Sigmoid colon (tissue), 7 donors: ENCODE data around the gene MYDGF. TPM values are rescaled to one million over a fixed set of nuclear protein-coding genes. Genes with fewer than 3 reads are reported as not detected.
A peak's percentile ranks its signal among the peaks of the same experiment; 100 is the strongest.
"Not testable (repeated sequence)": the region's sequence is repeated elsewhere in the genome, so short reads cannot be mapped to it uniquely, and the experiment has no call there.

Source experiments
- DNase-seq: peaks from one replicate; pipeline ENCODE4 v3.0.0-alpha.2; 2019
- H3K27ac ChIP-seq, 4 donors: fragments of 200-600 bp; sonication (generic); one replicate each; pipeline ENCODE4 v1.5.1; 2016 to 2019; ENCODE audit warnings: mild to moderate bottlenecking in 1 of 4
- H3K27me3 ChIP-seq, 3 donors: fragments of 200-600 bp; sonication (generic); one replicate each; pipeline ENCODE4 v1.5.1; 2019; ENCODE audit warnings: mild to moderate bottlenecking in 1 of 3
- H3K36me3 ChIP-seq, 4 donors: fragments of 200-600 bp; sonication (generic); one replicate each; pipeline ENCODE4 v1.5.1; 2016 to 2019
- H3K4me1 ChIP-seq, 4 donors: fragments of 200-600 bp; sonication (generic); one replicate each; pipeline ENCODE4 v1.5.1; 2017 to 2019
- H3K4me3 ChIP-seq, 4 donors: fragments of 200-600 bp; sonication (generic); one replicate each; pipeline ENCODE4 v1.5.1; 2017 to 2019; ENCODE audit warnings: mild to moderate bottlenecking in 2 of 4, moderate library complexity in 1 of 4
- H3K9me3 ChIP-seq, 4 donors: fragments of 200-600 bp in 3 of 4; sonication (generic) in 3 of 4; one replicate each; pipeline versions ENCODE4 v1.5.1 to v1.6.1; 2013 to 2019
- CTCF ChIP-seq, 4 experiments: fragments of 450-650 bp in 3 of 4; fragments of 200-600 bp in 1 of 4; IDR thresholded peaks; one replicate each; pipeline ENCODE4 v1.5.1; 2016 to 2019; ENCODE audit warnings: antibody characterized with exemption in 4 of 4, mild to moderate bottlenecking in 3 of 4, moderate library complexity in 2 of 4
- EP300 ChIP-seq, 4 donors: sonication (generic); formaldehyde crosslinking; IDR thresholded peaks; one replicate each; pipeline ENCODE4 v1.6.1; 2017; ENCODE audit warnings: antibody characterized with exemption in 4 of 4
- POLR2A ChIP-seq, 2 donors: fragments of 450-650 bp; IDR thresholded peaks; one replicate each; pipeline ENCODE4 v1.6.1; 2016; ENCODE audit warnings: antibody characterized with exemption in 2 of 2, mild to moderate bottlenecking in 2 of 2, moderate library complexity in 2 of 2
- POLR2AphosphoS5 ChIP-seq, 4 donors: sonication (generic); formaldehyde crosslinking; IDR thresholded peaks; one replicate each; pipeline ENCODE4 v1.6.1; 2017; ENCODE audit warnings: antibody characterized with exemption in 4 of 4
- WGBS, 2 donors: extraction: QIAGEN DNeasy Blood & Tissue Kit; methylation state at CpG; one replicate each; pipeline ENCODE4 v1.1.7; 2013; 5-methylcytosine and 5-hydroxymethylcytosine counted together
- intact Hi-C: fragments of 100-400 bp; cut with DNase I; formaldehyde crosslinking; loops from one replicate; pipeline ENCODE4 v1.15.1; 2023
- polyA plus RNA-seq, 3 donors: library from polyadenylated mRNA; stranded (reverse); fragments of 200-250 nt; gene quantifications; one replicate each; pipeline ENCODE4 v1.2.3, GENCODE V29; 2013
- total RNA-seq, 4 donors: library from RNA; depleted of rRNA; stranded (reverse); fragments of >200 nt; gene quantifications; one replicate each; pipeline ENCODE4 v1.1.0, GENCODE V29; 2016
- donor health status: healthy with polysubstance abuse.
- donor health status: Bipolar disorder and iron deficiency.
- donor health status: healthy.

The MYDGF gene
- total and polyA plus RNA-seq, 7 donors: 25.7 to 200 (median 35.2) TPM

- no peak overlapping the region for H3K4me3 ChIP-seq
Observed at GRCh38 chr19:4684312-4685095, 14.4 kb upstream of the MYDGF start.

GRCh38 chr19:4682417-4683200 is 12.5 kb upstream of the MYDGF start:
- no peak for TF ChIP-seq CTCF (IDR thresholded peaks at IDR 0.05)
- TF ChIP-seq POLR2A (IDR thresholded peaks at IDR 0.05): no peak
- no peak for TF ChIP-seq POLR2AphosphoS5 (IDR thresholded peaks at IDR 0.05)
- no peak for TF ChIP-seq EP300 (IDR thresholded peaks at IDR 0.05)
- intact Hi-C loops: no loop called here
- peaks cover 0 to 5% (median 0%) of the 10 kb centered on the region in 4 donors for H3K4me1 ChIP-seq
- H3K4me3 ChIP-seq: no peak overlapping the region
- DNase-seq: no peak
- H3K9me3 ChIP-seq: no peaks in the 10 kb centered on the region
- WGBS, 2 donors: 97 to 98% methylated on average over 45 of the region's 45 CpGs
- no peak overlapping the region for H3K27ac ChIP-seq
- no peaks in the 10 kb centered on the region for H3K27me3 ChIP-seq
- peaks cover 22 to 96% (median 53%) of the 10 kb centered on the region in 4 donors for H3K36me3 ChIP-seq

More at GRCh38 chr19:4684312-4685095, 14.4 kb upstream of the MYDGF start:
- DNase-seq: no peak
- 93 to 95% methylated on average over 28 of the region's 28 CpGs for WGBS, 2 donors
- Histone ChIP-seq H3K4me1 (peaks cover 0 to 2% (median 0%) of the 10 kb centered on the region in 4 donors), H3K27me3 (no peaks in the 10 kb centered on the region), H3K9me3 (no peaks in the 10 kb centered on the region), H3K36me3 (peaks cover 25 to 97% (median 69%) of the 10 kb centered on the region in 4 donors), H3K27ac (no peak overlapping the region)
- intact Hi-C loops: no loop called here
- TF ChIP-seq EP300 (IDR thresholded peaks at IDR 0.05) (no peak), POLR2A (IDR thresholded peaks at IDR 0.05) (no peak), POLR2AphosphoS5 (IDR thresholded peaks at IDR 0.05) (no peak), CTCF (IDR thresholded peaks at IDR 0.05) (no peak)

DNA sequence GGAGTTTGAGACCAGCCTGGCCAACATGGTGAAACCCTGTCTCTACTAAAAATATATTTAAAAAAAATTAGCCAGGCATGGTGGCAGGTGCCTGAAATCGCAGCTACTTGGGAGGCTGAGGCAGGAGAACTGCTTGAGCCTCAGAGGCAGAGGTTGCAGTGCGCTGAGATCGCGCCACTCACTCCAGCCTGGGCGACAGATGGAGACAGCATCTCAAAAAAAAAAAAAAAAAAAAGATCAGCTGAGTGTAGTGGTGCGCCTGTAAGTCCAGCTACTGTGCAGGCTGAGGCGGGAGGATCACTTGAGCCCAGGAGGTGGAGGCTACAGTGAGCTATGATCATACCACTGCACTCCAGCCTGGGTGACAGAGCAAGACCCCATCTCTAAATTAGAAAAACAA is 9.9 kb upstream of the MYDGF start:
- H3K27me3 ChIP-seq, intact Hi-C loops, H3K9me3 ChIP-seq, H3K27ac ChIP-seq, H3K4me3 ChIP-seq, DNase-seq, H3K4me1 ChIP-seq: not testable (repeated sequence)
- H3K36me3 ChIP-seq: peaks cover 22 to 90% (median 31%) of the 10 kb centered on the region in 4 donors
- WGBS, 2 donors: 97 to 99% methylated on average over 7 of the region's 7 CpGs

DNA sequence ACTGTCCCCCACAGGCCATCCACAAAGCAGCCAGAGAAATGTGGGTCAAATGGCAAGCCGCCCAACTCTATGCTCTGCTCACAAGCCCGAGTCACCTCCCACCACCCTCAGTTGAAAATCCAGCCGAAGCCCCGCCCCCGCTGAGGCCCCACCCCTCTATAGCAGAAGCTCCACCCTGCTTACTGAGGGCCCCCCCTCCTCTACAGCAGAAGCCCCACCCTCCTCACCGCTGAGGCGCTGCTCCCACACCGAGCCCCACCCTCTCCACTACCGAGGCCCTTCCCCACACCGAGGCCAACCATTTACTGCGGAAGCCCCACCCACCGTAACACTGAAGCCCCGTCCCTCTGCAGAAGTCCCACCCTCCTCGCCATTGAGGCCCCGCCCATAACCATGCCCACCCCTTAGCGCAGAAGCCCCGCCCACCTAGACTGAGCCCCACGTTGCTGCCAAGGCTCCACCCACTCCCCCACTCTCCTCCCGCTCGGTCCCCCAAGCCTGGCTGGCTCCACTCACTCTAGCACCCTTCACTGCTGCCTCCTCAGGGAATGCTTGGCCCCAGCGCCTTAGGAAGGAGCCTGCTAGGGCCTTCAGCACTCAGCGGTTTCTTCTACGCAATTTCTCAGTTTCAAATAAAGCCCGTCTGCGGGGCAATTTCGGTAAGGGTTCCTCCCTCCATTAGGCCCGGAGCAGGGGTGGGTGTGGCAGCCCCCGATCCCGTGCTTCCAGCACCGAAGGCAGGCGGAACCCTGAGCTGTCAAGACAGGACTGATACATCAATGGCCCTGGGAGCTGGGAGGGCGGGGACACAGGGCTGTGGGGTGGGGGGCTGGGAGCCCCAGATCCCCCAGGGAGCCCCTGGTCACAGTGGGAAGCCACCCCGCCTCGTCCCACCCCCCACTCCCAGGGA is 9.0 kb upstream of the MYDGF start:
- intact Hi-C loops: no loop called here
- Histone ChIP-seq H3K4me3 (no peak overlapping the region), H3K9me3 (no peaks in the 10 kb centered on the region), H3K27ac (peak overlapping the region; percentile 12 to 49 (median 23)), H3K36me3 (peaks cover 14 to 85% (median 23%) of the 10 kb centered on the region in 4 donors), H3K27me3 (no peaks in the 10 kb centered on the region), H3K4me1 (peaks cover 0 to 8% (median 6%) of the 10 kb centered on the region in 4 donors)
- WGBS, 2 donors: 75 to 86% methylated on average over 34 of the region's 34 CpGs
- TF ChIP-seq POLR2A (IDR thresholded peaks at IDR 0.05) (no peak), POLR2AphosphoS5 (IDR thresholded peaks at IDR 0.05) (no peak), CTCF (IDR thresholded peaks at IDR 0.05) (no peak)
- no peak for DNase-seq
